NK-92 treated with Interleukin-12 subunit alpha and Interleukin-12 subunit beta, amount 100 ng/mL, for 24 hours (cell line): Measurements from ENCODE around the gene CHL1.

Experiments
- DNase-seq: peaks from one replicate; lab custom pipeline; 2025; lab: John Stamatoyannopoulos, UW

CHL1 gene

DNA sequence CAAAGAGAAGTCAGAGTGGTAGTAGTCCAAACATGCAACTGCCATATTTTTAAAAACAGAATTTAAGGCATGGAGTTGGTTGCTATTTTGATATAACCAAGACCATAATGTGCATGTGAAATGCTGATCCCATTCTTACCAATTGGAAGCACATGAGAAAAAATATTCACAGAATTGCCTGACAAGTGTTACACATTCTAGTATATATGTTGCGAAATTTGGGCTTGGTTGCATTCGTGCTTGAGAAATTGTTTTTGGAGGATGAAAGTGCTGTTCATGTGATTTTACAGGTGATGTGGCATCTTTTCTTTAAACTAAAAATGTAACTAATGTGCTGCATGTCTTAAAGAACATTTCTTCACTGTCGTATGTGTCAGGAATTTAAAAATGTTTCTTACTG lies 199.7 kb downstream of the CHL1 start:
- no peak for DNase-seq

- DNase-seq, result no peak
Observed at GRCh38 chr3:399647-400046, 203.1 kb downstream of the CHL1 start.

DNA sequence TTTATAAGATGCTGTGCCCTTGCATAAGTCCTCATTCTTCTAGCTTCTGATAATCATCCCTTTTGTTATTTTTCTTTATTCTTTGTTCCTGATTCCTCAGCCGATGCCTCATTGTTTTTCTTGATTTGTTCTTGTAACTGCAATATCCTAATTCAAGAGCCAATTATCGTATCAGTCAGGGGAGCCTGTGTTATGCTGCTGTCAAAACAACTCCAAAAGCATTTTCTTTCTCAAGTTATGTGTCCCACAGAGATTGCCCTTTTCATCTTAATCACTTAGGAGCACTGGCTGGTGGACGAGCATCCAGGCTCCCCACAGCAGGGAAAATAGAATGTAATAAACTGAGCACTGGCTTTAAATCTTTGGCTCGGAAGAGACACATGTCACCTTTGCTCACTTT lies 207.3 kb downstream of the CHL1 start:
- no peak for DNase-seq

DNA sequence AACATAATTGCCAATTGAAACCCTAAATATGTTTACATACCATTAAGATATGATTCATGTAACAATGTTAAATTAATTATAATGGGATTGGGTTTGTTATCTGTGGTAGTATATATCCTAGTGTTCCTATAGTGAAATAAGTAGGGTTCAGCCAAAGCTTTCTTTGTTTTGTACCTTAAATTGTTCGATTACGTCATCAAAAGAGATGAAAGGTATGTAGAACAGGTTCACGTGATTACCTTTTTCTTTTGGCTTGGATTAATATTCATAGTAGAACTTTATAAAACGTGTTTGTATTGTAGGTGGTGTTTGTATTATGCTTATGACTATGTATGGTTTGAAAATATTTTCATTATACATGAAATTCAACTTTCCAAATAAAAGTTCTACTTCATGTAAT lies 212.4 kb downstream of the CHL1 start:
- no peak for DNase-seq

GRCh38 chr3:411226-411625 lies 214.7 kb downstream of the CHL1 start:
- no peak for DNase-seq

GRCh38 chr3:414063-414462 lies 217.5 kb downstream of the CHL1 start:
- no peak for DNase-seq

GRCh38 chr3:418239-418929 lies 221.8 kb downstream of the CHL1 start:
- no peak for DNase-seq

GRCh38 chr3:420584-420983 lies 224.0 kb downstream of the CHL1 start:
- no peak for DNase-seq

DNA sequence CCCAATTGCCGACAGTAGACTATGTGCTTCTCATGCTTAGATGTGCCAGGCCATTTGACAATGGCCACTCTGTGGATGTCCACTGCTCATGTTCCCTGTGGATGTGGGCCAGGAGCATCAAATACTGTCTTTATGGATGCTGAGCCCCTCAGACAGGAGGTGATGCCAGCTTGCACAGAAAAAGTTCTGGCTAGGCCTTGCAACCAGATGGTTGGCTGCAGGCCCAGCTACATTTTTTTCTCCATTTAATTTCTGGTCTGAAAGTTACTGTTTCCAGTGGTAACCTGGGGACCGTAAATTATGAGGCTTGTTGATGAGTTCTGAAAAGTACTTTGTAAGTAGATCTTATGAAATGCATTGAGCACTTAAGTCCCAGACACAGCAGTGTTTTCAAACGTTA lies 228.5 kb downstream of the CHL1 start:
- DNase-seq, result no peak

DNA sequence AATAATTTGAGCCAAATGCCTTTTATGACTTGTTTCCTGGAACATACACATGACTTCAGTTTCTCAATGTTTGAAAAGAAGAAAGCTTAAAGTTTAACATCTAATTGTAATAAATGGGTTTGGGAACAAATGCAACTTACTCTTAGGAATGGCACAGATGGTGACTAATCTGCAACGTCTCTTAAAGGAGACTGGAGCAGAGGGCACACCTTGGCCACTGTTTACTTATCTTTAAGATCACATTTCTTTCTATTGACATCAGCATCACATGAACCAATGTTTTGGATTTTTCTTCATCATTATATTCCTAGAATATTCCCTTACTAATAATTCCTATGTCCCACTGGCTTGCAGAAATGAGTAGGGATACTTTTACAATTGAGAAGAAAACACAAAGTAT lies 229.5 kb downstream of the CHL1 start:
- DNase-seq, result no peak

DNA sequence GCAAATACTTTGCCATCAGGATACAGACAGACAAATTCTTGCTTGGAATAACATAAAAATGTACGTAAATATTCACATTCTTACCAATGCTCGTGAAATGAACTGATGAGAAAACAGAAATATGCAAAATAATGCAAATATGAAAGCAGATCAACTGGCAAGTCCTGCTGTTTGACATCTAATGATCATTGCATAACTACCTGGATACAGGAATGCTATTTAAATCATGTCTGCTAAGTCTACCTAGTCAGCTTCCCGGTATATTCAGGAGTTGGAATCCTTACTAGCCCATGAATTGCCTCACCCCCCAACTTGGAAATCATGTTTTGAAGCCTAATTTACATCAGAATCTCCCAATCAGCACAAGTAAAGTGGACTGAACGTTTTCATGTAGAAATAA lies 230.6 kb downstream of the CHL1 start:
- no peak for DNase-seq

DNA sequence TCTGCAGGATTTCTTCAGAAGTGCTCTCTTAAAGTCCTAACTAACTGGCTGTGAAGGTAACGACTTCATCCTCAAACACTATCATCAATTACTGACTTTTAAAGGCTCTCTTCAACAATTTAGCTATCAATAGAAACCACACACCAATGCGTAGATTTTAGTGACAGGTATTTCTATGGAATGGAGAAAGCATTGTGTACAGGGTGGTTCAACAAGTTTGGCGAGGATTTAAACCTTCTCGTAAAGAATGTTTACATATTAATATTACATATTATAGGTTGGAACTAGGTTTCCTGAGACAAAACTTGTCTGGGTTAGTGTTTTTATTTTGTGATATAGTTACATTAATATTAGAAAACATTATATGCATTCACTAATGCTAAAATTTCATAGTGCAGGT lies 233.6 kb downstream of the CHL1 start:
- DNase-seq, result no peak

- no peak for DNase-seq
Observed at GRCh38 chr3:435161-435560, 238.6 kb downstream of the CHL1 start.

DNA sequence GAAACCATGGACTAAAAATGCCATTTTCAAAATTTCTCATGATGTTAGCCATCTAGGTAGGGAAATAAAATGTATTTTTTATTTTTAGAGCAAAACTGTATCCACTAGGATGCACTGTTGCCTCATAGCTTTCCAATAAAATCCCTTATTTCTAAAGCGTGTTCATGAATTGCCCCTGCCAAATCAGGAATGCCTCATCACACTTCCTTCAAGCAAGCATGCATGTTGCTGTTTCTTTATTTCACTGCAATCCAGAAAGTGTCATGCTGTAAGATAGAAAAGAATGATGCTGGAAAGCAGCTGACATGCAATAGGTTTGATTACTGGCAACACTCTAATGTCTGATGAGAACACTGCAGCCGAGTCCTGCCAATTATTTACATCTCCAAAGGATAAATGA lies 239.5 kb downstream of the CHL1 start:
- DNase-seq, result no peak

DNA sequence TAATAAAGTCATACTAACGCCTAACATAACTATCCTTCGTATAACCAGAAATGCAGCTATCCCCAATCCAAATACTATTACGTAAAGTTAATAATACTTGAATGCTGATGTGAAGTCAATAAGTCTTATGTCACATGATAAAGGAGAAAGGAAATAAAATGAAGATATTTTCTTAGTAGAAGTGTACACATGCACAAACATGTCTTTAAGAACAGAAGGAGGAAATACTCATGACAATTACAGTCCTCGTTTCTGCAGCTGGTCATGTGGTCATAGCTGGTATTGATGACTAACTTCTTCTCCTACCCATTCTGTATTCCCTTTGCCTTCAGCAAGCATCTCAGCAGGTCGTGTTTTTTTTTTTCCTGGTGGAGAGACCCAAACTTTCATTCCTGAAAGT lies 244.3 kb downstream of the CHL1 start:
- DNase-seq, result no peak

- DNase-seq, result no peak
Observed at GRCh38 chr3:445960-446359, 249.4 kb downstream of the CHL1 start.

DNA sequence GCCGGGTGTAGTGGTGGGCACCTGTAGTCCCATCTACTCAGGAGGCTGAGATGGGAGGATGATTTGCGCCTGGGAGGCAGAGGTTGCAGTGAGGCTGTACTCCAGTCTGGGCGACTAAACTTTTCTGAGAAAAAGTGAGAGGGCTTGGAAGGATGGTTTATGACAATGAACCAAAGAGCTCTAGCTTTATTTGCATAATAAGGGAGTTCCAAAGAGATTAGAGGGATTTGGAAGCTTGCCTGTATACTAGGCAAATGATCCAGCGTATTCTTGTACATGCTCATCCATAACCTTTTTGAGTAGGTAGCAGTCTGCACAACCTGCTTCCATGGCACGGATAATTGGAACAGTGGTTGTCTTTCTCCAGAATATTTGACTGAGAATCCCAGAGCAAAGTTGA lies 251.1 kb downstream of the CHL1 start:
- no peak for DNase-seq

GRCh38 chr3:449711-450110 lies 253.1 kb downstream of the CHL1 start:
- DNase-seq, result no peak

- DNase-seq, result no peak
Observed at GRCh38 chr3:452221-452620, 255.7 kb downstream of the CHL1 start.

DNA sequence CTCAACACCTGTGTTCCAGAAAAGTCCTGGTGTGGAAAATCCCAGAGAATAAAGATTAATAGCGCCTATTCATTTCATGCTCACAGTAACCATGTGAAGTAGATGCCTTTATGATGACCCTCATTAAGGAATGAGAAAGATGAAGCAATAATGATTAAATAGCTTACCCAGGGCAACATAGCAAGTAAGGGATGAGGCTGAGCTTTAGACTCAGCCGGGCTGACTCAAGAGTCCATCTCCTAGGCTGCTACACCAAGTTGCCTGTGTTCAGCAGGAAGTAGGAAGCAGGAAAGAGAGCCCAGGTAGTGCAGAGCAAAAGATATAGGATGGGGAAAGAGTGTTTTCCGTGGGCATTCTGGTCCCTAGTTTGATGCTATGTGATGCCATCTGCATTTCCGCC lies 256.5 kb downstream of the CHL1 start:
- DNase-seq, result no peak

GRCh38 chr3:454986-455385 lies 258.4 kb downstream of the CHL1 start:
- no peak for DNase-seq

DNA sequence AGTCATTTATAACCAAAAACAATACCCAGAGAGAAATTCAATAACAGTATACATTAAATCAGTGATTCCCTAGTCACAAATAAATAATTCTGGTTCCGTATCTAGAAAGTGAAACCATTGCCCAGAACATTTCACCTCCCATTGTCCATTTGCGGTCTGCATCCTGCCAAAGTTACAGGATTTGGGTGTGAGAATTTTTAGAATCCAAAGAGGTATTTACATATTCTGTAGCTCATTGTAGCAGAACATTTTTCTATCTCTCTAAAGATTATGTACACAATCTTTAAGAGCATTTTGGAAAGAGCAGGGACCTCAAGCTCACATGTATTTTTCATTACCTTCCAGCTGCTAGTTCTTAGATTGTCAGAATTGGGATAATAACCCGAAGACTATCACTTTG lies 261.6 kb downstream of the CHL1 start:
- DNase-seq, result no peak

DNA sequence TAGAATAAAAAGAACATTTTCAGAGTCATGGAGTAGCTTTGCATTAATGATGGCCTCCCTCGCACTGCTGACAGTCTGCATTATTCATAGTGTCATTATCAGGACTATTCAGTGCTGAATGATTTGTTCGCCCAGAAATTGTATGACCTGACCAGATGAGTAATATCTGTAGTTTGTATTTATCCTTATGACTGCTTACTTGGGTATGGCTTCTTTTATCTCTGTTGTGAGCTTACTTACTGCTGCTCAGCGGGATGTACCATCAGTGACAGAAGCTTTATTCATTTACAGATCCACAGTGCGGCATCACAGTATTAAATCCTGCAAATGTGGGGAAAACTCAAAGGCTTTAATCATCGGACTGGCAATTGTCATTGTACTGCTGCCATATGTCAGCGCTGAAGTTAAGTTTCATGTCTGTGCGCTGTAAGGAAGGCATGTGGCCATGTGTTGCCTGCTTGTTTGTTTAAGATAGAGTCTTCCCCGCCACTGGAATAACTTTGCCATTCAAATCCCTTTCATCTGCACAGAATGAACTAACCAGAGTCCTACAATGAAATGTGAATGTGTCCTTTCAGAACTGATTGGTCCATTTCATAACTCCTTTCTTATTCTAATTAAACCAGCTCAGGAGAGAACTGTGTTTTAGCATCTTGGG lies 262.2 kb downstream of the CHL1 start:
- no peak for DNase-seq
